Heart right ventricle (tissue), 16 donors: ENCODE measurements around the gene TRIM8. TPM values are rescaled to one million over a fixed set of nuclear protein-coding genes. Genes with fewer than 3 reads are reported as not detected.

Source experiments
- ATAC-seq, 8 donors: fragments of 200-7000 bp; cut with Tn5 transposase; one replicate each; pipeline ENCODE4 v1.9.1; 2020; ENCODE audit warnings: mild to moderate bottlenecking in 8 of 8, moderate library complexity in 8 of 8, moderate number of reproducible peaks in 1 of 8
- DNase-seq, 2 donors: peaks; one replicate each; pipeline ENCODE4 v3.0.0-alpha.2; 2020
- H3K27ac ChIP-seq, 10 donors: fragments of 200-600 bp; sonication (generic) in 2 of 10; one replicate each; pipeline versions ENCODE4 v1.5.0 to v1.8.0; 2020 to 2022; ENCODE audit warnings: mild to moderate bottlenecking in 3 of 10
- H3K27me3 ChIP-seq, 7 donors: fragments of 200-600 bp; one replicate each; pipeline ENCODE4 v1.8.0; 2021 to 2022; ENCODE audit warnings: mild to moderate bottlenecking in 2 of 7
- H3K36me3 ChIP-seq, 9 donors: fragments of 200-600 bp; sonication (generic) in 1 of 9; one replicate each; pipeline versions ENCODE4 v1.5.0 to v1.8.0; 2020 to 2022; ENCODE audit warnings: mild to moderate bottlenecking in 2 of 9
- H3K4me1 ChIP-seq, 9 donors: fragments of 200-600 bp; sonication (generic) in 1 of 9; one replicate each; pipeline versions ENCODE4 v1.5.0 to v1.8.0; 2020 to 2022; ENCODE audit warnings: mild to moderate bottlenecking in 4 of 9
- H3K4me3 ChIP-seq, 10 donors: fragments of 200-600 bp; sonication (generic) in 2 of 10; one replicate each; pipeline versions ENCODE4 v1.5.0 to v1.8.0; 2020 to 2022; ENCODE audit warnings: mild to moderate bottlenecking in 7 of 10, moderate library complexity in 2 of 10
- H3K9me3 ChIP-seq, 11 donors: fragments of 200-600 bp in 10 of 11; sonication (generic) in 2 of 11; one replicate each; pipeline versions ENCODE4 v1.5.0 to v1.8.0; 2013 to 2022; ENCODE audit warnings: mild to moderate bottlenecking in 2 of 11, control low read depth in 1 of 11, moderate library complexity in 1 of 11
- CTCF ChIP-seq, 9 donors: fragments of 200-600 bp; sonication (generic) in 2 of 9; IDR thresholded peaks; one replicate each; pipeline versions ENCODE4 v1.5.0 to v1.8.0; 2021 to 2022; ENCODE audit warnings: antibody characterized with exemption in 9 of 9, mild to moderate bottlenecking in 5 of 9, moderate library complexity in 1 of 9
- WGBS, 2 donors: extraction: QIAGEN DNeasy Blood & Tissue Kit; methylation state at CpG; one replicate each; pipeline ENCODE4 v1.1.7; 2013; ENCODE audit warnings: inconsistent platforms in 1 of 2; 5-methylcytosine and 5-hydroxymethylcytosine counted together
- intact Hi-C, 10 donors: fragments of 100-400 bp; cut with DNase I; formaldehyde crosslinking; loops; one replicate each; pipeline versions ENCODE4 v1.11.1 to v1.14.2; 2022
- polyA plus RNA-seq, 2 donors: library from polyadenylated mRNA; stranded (reverse); fragments of 200-250 nt; gene quantifications; one replicate each; pipeline ENCODE4 v1.2.3, GENCODE V29; 2013
- total RNA-seq, 10 donors: library from RNA; stranded (reverse); fragmentation: NEBNext Ultra II Directional in 3 of 10; extraction: Animal tissue kit (Norgen Biotek cat#: 25700) in 3 of 10; gene quantifications; one replicate each; pipeline versions ENCODE4 v1.2.1 to v1.2.4, GENCODE V29; 2021 to 2023
- donor health status: Arrhythmogenic right ventricular cardiomyopathy.
- donor health status: ischemic (EF 13 %, LVEDD 7.1; RV severe dilation, severe dysfunction).
- donor health status: healthy with polysubstance abuse.
- donor health status: DM: no; HTN: yes; CAD: no.
- donor health status: DM: no; HTN: no; CAD: no.
- donor health status: ischemic (EF 25% LVEDD 6.9; RV normal size, moderate dysfunction).
- donor health status: ischemic (EF 25% LVEDD 5.7; RV mildly dilated, moderate dysfunction).
- donor health status: healthy.
- donor health status: DM: yes; HTN: yes; CAD: no.
- donor health status: Ischemic cardiomyopathy.
- donor health status: ischemic (EF 35%, LVEDD 5.7; RV mildly dilated, moderate dysfunction).
- donor health status: nonischemic (EF 11% LVEDD 7.7; RV severe dilation, severe dysfunction).
- donor health status: DM: yes; HTN: yes; CAD: no.
- donor health status: PGD.
- donor health status: ischemic (EF 29% LVEDD 5.4; RV normal size, mild dysfunction).
- donor health status: nonischemic (EF 23%, LVEDD 6.1; RV moderate dilation, normal function).

The TRIM8 gene
- total and polyA plus RNA-seq, 12 donors: 27.9 to 147 (median 88.8) TPM

GRCh38 chr10:102652170-102652916 is 8.1 kb downstream of the TRIM8 start:
- Histone ChIP-seq H3K4me1 (peaks cover 49 to 85% (median 76%) of the 10 kb centered on the region in 9 donors), H3K27me3 (no peaks in the 10 kb centered on the region), H3K27ac (peak overlapping the region in 4 of 10 donors; percentile 45 to 100 (median 100)), H3K4me3 (no peak overlapping the region), H3K36me3 (peaks cover 0 to 81% (median 30%) of the 10 kb centered on the region in 9 donors), H3K9me3 (no peaks in the 10 kb centered on the region)
- 86 to 87% methylated on average over 12 of the region's 12 CpGs for WGBS, 2 donors
- DNase-seq: no peak
- intact Hi-C loops: loop anchor here in 1 of 10 donors (5.0 kb wide), 1 partner anchor 60 kb away; the partner anchor contains the start of genes ARL3 and SFXN2
- TF ChIP-seq CTCF (IDR thresholded peaks at IDR 0.05): no peak
- no peak for ATAC-seq

DNA sequence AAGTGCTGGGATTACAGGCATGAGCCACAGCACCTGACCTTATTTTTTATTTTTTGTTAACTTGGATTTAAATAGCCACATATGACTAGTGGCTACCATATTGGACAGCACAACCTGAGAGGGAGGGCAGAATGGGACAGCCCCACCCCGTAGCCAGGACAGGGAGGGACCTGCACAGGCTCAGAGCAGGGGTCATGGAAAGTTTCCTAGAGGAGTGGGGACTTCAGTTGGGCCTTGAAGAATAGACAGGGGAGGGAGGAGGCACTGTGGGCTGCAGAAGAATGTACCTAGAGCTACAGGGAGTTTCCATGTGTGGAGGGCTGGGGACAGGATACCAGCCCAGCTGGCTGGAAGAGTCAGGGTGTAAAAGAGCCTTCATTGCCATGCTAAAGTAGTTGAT is 8.8 kb downstream of the TRIM8 start:
- no peak for DNase-seq
- intact Hi-C loops: loop anchor here in 1 of 10 donors (5.0 kb wide), 1 partner anchor 59 kb away; the partner anchor contains the start of genes ARL3 and SFXN2
- H3K4me3 ChIP-seq: no peak overlapping the region
- no peaks in the 10 kb centered on the region for H3K9me3 ChIP-seq
- peaks cover 47 to 85% (median 75%) of the 10 kb centered on the region in 9 donors for H3K4me1 ChIP-seq
- peak overlapping the region in 5 of 10 donors; percentile 14 to 99 (median 22) for H3K27ac ChIP-seq
- peaks cover 0 to 82% (median 38%) of the 10 kb centered on the region in 9 donors for H3K36me3 ChIP-seq
- no peak for TF ChIP-seq CTCF (IDR thresholded peaks at IDR 0.05)
- H3K27me3 ChIP-seq: no peaks in the 10 kb centered on the region
- WGBS, 2 donors: 71 to 85% methylated on average over 1 of the region's 1 CpG
- no peak for ATAC-seq

- Histone ChIP-seq H3K27ac (peak overlapping the region in 2 of 10 donors; percentile 3 to 20), H3K4me1 (peaks cover 35 to 80% (median 64%) of the 10 kb centered on the region in 9 donors), H3K27me3 (no peaks in the 10 kb centered on the region), H3K4me3 (no peak overlapping the region), H3K9me3 (no peaks in the 10 kb centered on the region), H3K36me3 (peaks cover 0 to 88% (median 43%) of the 10 kb centered on the region in 9 donors)
- DNase-seq (no peak), ATAC-seq (no peak)
- TF ChIP-seq CTCF (IDR thresholded peaks at IDR 0.05): no peak
- 76 to 79% methylated on average over 7 of the region's 7 CpGs for WGBS, 2 donors
- intact Hi-C loops: loop anchor here in 1 of 10 donors (5.0 kb wide), 1 partner anchor 58 kb away; the partner anchor contains the start of genes ARL3 and SFXN2
These were observed 10.3 kb downstream of the TRIM8 start for GRCh38 chr10:102654566-102654965.

- H3K27ac ChIP-seq: peak overlapping the region in 1 of 10 donors; percentile 20
These were observed 10.7 kb downstream of the TRIM8 start for GRCh38 chr10:102654969-102655368.

More at GRCh38 chr10:102654969-102655368, 10.7 kb downstream of the TRIM8 start:
- no peaks in the 10 kb centered on the region for H3K9me3 ChIP-seq
- no peak overlapping the region for H3K4me3 ChIP-seq
- 89 to 92% methylated on average over 12 of the region's 12 CpGs for WGBS, 2 donors
- peaks cover 0 to 88% (median 43%) of the 10 kb centered on the region in 9 donors for H3K36me3 ChIP-seq
- intact Hi-C loops: loop anchor here in 1 of 10 donors (5.0 kb wide), 1 partner anchor 57 kb away; the partner anchor contains the start of genes ARL3 and SFXN2
- DNase-seq (no peak), ATAC-seq (no peak)
- peaks cover 31 to 76% (median 60%) of the 10 kb centered on the region in 9 donors for H3K4me1 ChIP-seq
- H3K27me3 ChIP-seq: no peaks in the 10 kb centered on the region
- no peak for TF ChIP-seq CTCF (IDR thresholded peaks at IDR 0.05)
